Nephron (organoid): ENCODE measurements around the gene BCL2L13.

Experiments used
- H3K27ac Mint-ChIP-seq, 3 experiments: 2 replicates each; pipeline ENCODE4 v1.8.0; 2020; ENCODE audit warnings: mixed read lengths in 3 of 3, mild to moderate bottlenecking in 2 of 3, moderate library complexity in 1 of 3
- H3K27me3 Mint-ChIP-seq: 2 replicates; pipeline ENCODE4 v1.8.0; 2021; ENCODE audit warnings: low read depth, mild to moderate bottlenecking, moderate library complexity, mixed read lengths
- H3K36me3 Mint-ChIP-seq: 2 replicates; pipeline ENCODE4 v1.8.0; 2020; ENCODE audit warnings: low read depth, mixed read lengths
- H3K4me1 Mint-ChIP-seq: 2 replicates; pipeline ENCODE4 v1.8.0; 2020; ENCODE audit warnings: mixed read lengths
- H3K4me3 Mint-ChIP-seq, 3 experiments: 2 replicates each; pipeline ENCODE4 v1.8.0; 2020; ENCODE audit warnings: mild to moderate bottlenecking in 3 of 3, mixed read lengths in 3 of 3, moderate library complexity in 2 of 3
- H3K9me3 Mint-ChIP-seq: 2 replicates; pipeline ENCODE4 v1.8.0; 2020; ENCODE audit warnings: mixed read lengths
- TF ChIP-seq, protein P1 (sequence below), 3 experiments: fragments of 200-600 bp; sonication (generic); IDR thresholded peaks; one replicate each; pipeline ENCODE4 v1.5.0; 2021; ENCODE audit warnings: antibody characterized with exemption in 3 of 3; ENCODE audit not compliant: unreplicated experiment in 3 of 3

BCL2L13 gene, protein sequence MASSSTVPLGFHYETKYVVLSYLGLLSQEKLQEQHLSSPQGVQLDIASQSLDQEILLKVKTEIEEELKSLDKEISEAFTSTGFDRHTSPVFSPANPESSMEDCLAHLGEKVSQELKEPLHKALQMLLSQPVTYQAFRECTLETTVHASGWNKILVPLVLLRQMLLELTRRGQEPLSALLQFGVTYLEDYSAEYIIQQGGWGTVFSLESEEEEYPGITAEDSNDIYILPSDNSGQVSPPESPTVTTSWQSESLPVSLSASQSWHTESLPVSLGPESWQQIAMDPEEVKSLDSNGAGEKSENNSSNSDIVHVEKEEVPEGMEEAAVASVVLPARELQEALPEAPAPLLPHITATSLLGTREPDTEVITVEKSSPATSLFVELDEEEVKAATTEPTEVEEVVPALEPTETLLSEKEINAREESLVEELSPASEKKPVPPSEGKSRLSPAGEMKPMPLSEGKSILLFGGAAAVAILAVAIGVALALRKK

DNA sequence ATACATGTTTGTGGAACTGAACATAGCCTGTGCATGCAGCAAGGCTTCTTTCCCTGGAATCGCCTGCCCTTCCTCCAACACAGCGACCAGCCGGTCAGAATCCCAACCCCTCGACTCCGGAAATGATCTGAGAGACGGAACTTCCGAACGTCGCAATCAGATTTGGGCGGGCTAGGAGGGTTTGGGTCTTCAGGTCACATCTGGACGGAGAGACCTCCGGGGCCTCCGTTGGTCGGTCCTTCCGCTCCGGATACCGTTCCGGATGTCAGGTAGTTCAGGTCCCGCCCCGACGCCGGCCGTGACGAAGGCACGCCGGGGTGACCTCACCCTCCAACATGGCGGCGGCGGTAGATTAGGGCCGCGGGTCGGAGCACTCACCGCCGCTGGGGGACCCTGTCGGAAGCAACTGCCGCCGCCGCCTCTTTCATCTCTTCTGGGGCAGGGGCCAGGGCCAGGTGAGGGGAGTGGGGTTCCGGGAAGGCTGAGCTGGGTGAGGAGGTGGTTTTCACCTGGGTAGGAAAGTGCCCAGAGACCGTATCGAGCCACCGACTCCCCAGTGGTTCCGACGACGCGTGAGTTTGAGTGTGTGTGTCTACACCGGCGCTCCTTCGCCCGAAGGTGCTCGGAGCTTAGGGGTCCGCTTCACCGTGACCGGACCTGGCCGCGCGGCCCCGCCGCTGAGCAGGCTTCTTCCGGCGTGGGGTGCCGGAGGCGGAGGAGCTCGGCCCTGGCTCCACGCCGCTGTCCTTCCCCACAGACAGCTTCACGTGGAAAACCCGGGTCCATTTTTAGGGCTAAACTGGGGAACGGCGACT lies at the start of gene BCL2L13:
Gene BCL2L13 (plus strand): TSS at position 326 of the 815 bp plus-strand sequence. CDS start 16,955 bp downstream, outside the sequence.
- no peaks in the 10 kb centered on the region for H3K9me3 Mint-ChIP-seq
- peaks cover 17% of the 10 kb centered on the region for H3K36me3 Mint-ChIP-seq
- H3K27me3 Mint-ChIP-seq = no peaks in the 10 kb centered on the region

DNA sequence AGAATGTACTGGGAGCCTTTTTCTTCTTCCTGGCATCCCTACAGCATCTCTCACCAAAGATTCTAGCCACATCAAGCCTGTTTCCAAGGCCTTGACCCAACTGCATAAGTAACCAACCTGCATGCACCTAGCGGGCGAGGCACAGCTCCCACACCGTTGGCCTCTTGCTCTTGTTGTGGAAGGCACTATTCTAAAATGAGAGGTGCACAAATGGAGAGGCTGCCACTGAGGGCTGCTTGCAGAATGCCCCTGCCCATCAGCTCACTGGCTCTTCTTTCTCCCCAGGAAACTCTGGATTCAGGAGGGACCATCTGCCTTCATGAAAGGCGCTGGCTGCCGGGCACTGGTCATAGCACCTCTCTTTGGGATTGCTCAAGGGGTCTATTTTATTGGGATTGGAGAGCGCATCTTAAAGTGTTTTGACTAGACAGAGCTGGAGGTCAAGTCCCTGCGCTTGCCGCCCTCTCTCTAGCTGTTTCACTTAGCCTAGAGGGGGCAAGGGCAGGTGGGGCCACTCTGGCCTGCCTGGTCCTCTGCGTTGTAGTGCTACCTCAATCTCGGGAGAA lies 48.7 kb upstream of the BCL2L13 start:
- Mint-ChIP-seq H3K9me3 (no peaks in the 10 kb centered on the region), H3K36me3 (peaks cover 40% of the 10 kb centered on the region), H3K27me3 (no peaks in the 10 kb centered on the region), H3K4me3 (no peak overlapping the region), H3K4me1 (no peaks in the 10 kb centered on the region), H3K27ac (no peak overlapping the region)
- TF ChIP-seq, protein P1, sequence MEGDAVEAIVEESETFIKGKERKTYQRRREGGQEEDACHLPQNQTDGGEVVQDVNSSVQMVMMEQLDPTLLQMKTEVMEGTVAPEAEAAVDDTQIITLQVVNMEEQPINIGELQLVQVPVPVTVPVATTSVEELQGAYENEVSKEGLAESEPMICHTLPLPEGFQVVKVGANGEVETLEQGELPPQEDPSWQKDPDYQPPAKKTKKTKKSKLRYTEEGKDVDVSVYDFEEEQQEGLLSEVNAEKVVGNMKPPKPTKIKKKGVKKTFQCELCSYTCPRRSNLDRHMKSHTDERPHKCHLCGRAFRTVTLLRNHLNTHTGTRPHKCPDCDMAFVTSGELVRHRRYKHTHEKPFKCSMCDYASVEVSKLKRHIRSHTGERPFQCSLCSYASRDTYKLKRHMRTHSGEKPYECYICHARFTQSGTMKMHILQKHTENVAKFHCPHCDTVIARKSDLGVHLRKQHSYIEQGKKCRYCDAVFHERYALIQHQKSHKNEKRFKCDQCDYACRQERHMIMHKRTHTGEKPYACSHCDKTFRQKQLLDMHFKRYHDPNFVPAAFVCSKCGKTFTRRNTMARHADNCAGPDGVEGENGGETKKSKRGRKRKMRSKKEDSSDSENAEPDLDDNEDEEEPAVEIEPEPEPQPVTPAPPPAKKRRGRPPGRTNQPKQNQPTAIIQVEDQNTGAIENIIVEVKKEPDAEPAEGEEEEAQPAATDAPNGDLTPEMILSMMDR (IDR thresholded peaks at IDR 0.05; ENCODE audit: unreplicated experiment in 3 of 3) = no peak

More for the DNA sequence above, at the start of gene BCL2L13:
- TF ChIP-seq, protein P1 (IDR thresholded peaks at IDR 0.05; ENCODE audit: unreplicated experiment in 3 of 3) = no peak
- Mint-ChIP-seq H3K4me1 (peaks cover 15% of the 10 kb centered on the region), H3K27ac (peak within 1 kb of the TSS; percentile 98 to 99 (median 98)), H3K4me3 (peak within 1 kb of the TSS; percentile 84 to 98 (median 89))

DNA sequence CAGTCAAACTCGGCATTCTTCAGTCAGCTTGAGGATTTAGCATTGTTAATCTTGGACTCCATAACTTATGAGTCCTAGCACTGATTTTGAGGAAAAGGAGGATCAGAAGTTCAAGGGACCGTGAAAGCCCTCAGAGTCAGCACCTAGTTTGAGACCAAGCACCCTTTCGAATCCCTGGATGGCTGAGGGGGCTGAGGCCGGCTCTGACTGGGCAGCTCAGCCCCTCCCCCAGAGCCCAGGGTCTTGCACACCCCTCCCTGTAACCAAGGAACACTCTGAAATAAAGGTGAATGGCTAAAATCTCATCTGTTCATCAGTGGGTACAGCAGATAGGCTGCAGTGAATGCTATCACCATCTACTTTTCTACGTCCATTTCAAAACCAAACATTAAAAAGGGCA lies 48.0 kb upstream of the BCL2L13 start:
- Mint-ChIP-seq H3K4me1 (no peaks in the 10 kb centered on the region), H3K36me3 (peaks cover 47% of the 10 kb centered on the region), H3K27me3 (no peaks in the 10 kb centered on the region), H3K9me3 (no peaks in the 10 kb centered on the region), H3K27ac (peak overlapping the region in 1 of 3 experiments; percentile 44), H3K4me3 (no peak overlapping the region)
- TF ChIP-seq, protein P1 (IDR thresholded peaks at IDR 0.05; ENCODE audit: unreplicated experiment in 3 of 3) = no peak

DNA sequence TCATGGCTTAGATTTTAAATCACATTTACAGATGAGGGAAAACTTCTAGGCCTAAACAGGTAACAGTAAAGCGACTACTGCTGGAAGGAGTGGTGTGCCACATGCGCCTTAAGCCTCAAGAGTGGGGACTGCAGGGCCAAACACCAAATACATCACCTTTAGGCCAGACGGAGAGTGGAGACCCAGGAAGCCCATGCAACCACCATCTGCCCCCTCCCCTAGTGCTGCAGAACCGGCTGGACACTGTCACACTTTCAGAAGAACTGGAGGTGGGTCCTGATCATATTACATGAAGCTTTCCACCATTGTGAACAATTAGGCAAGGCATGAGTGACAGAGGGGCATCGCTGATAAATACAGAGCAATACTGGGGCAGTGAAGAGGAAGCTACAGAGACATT lies 46.4 kb upstream of the BCL2L13 start:
- TF ChIP-seq, protein P1 (IDR thresholded peaks at IDR 0.05; ENCODE audit: unreplicated experiment in 3 of 3) = no peak
- no peaks in the 10 kb centered on the region for H3K4me1 Mint-ChIP-seq
- peaks cover 63% of the 10 kb centered on the region for H3K36me3 Mint-ChIP-seq
- no peaks in the 10 kb centered on the region for H3K27me3 Mint-ChIP-seq
- no peaks in the 10 kb centered on the region for H3K9me3 Mint-ChIP-seq
- no peak overlapping the region for H3K27ac Mint-ChIP-seq
- no peak overlapping the region for H3K4me3 Mint-ChIP-seq

DNA sequence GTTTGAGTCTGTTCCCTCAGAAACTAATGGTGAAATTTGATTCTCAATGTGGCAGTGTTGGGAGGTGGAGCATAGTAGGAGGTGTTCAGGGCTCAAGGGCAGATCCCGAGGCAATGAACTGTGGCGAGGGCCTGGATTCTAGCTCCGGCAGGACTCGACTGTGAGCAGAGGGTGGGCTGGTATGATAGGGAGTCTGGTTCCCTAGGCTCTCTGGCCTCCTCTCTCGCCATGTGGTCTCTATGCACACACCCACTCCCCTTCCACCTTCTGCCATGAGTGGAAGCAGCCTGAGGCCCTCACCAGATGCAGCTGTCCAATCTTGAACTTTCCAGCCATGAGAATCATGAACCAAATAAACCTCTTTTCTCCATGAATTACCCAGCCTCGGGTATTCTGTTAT lies 42.3 kb upstream of the BCL2L13 start:
- no peak overlapping the region for H3K4me3 Mint-ChIP-seq
- TF ChIP-seq, protein P1 (IDR thresholded peaks at IDR 0.05; ENCODE audit: unreplicated experiment in 3 of 3) = no peak
- H3K27me3 Mint-ChIP-seq = no peaks in the 10 kb centered on the region
- H3K9me3 Mint-ChIP-seq = no peaks in the 10 kb centered on the region
- H3K4me1 Mint-ChIP-seq = no peaks in the 10 kb centered on the region
- peaks cover 80% of the 10 kb centered on the region for H3K36me3 Mint-ChIP-seq
- H3K27ac Mint-ChIP-seq = no peak overlapping the region
